HL-60/S4 treated with retinoic acid at 250 ng/mL for 4 days and 3 days (cell line): ENCODE results near the gene GALNT2.

Source experiments
- in situ Hi-C: fragments of 300-500 bp; cut with MboI; formaldehyde crosslinking; loops from 2 replicates; pipeline ENCODE4 v1.7.0; 2022; ENCODE audit warnings: low sequenced_read_pairs

Gene GALNT2

DNA sequence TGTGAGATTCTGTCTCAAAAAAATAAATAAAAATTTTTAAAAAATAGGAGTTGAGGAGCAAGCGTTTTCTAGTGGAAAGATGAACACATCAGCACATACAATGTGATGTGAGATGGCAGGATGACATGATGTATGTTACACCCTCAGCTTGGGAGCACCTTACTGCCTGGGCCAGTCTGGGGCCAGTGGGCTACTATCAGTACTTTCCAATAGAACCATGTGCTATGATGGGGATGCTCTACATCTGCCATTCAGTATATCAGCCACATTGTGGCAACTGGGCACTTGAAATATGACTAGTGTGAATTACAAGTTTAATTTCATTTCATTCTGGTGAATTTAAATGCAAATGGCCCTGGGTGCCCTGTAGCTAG is 203.1 kb downstream of the GALNT2 start:
- in situ Hi-C loops, result no loop called here

DNA sequence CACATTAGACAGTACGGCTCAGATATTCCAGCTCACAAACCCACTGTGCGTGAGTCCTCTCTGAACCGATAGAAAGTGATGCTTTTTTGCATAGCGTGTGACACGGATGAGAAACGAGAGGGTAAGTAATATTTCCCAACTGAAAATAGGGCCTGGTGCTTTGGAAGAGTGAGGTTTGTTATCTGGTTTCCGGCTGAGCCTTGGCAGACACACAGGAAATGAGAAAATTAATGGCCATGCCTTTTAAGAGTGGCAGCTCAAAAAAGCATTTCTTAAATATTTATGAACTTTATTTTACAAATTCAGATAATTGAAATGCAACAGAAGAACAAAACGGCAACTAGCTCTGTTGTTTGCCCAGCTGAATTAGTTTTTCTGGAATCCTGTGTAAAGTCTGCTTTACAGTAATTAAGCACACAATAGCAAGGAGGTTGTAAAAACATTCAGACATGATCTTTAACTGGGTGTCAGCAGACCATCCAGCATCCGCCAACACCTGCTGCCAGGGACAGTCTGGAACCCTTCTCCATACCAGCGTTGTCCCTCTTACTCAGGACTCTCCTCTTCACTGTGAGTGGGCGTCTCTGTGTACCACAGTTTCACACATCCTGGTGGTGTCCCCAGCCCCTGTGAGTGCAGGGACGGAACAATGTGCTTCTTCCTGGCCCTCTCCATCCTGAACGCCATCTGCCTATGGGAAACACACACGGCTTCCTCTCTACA is 203.7 kb downstream of the GALNT2 start:
- in situ Hi-C loops, result no loop called here

DNA sequence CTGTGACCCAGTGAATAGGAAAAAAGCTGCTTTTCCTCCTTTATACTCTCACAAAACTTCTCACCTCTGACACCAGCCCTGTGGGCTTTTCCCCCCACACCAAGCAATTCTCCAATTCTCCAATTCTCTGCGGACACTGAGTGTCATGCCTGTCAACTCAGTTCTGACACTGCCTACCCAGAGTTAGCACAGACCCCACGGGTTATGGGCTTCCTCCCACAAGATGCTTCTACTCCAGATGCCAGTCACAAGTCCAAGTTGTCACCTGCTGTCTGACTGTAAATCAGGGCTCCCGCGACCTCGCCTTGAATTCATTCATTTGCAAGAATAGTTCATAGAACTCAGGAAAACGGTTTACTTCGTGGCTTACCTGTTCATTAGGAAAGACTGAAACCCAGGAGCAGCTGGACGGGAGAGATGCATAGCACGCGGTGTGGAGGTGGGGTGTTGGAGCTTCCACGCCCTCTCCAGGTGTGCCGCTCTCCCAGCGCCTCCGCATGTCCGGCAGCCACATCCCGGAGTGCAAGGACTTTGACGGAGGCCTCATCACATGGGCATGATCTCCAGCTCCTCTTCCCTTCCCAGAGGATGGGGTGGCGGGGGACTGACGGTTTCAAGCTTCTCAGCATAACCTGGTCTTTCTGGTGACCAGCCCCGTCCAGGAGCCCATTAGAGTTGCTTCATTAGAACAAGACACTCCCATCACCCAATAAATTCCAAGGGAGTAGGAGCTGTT is 204.4 kb downstream of the GALNT2 start:
- in situ Hi-C loops, result no loop called here

DNA sequence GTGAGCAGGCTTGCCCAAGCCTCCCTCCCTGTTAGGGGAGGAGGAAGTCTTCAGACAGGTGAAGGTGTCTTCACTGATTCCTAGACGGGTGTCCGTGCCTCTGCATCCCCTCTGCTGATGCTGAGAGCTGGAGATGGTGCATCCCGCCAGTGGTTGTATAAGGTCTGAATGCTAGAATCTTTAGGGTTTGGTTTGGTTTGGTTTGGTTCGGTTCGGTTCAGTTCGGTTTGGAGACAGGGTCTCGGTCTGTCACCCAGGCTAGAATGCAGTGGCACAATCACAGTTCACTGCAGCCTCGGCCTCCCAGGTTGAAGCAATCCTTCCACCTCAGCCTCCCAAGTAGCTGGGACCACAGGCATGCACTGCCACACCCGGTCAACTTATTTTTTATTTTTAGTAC is 205.5 kb downstream of the GALNT2 start:
- in situ Hi-C loops, result no loop called here

DNA sequence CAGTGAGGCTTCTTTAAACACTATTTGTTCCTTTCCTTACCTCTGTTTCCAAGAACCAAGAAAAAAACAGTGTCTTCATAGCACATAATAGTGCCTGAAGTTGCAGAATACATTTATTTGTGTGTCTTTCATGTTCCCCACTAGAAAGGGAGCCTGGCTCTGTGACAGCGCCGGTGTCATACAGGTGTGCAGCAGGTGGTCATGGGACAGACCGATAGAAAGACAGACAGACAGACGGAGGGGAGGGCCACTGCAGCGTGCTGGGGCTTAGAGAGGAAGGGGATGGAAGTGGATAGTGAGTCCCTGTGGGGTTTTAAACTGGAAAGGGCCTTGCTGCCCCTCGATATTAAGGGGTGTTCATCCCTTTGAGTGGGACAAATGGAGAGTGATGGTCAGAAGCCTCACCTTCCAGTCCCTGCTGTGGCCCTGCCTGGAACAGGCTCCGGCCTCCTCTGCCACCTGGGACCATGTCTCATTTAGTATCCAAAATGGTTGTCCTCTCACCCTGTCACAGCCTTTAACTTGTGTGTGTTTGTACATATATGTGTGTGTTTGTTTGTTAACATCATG is 206.2 kb downstream of the GALNT2 start:
- in situ Hi-C loops, result no loop called here

DNA sequence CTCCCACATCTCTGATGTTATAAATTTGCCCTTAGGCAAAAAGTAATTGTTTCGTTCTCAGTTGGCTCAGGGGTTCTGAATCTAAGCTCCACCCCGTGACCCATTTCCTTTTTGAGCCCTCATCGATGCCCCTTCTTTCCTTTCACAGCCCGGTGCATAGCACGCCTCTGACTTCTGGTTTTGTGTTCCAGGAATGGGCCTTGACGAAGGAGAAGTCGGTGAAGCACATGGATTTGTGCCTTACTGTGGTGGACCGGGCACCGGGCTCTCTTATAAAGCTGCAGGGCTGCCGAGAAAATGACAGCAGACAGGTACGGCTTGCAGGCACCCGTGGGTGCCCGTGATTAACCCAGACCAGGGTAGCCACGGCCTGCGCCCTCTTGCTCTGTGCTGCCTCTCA is 207.2 kb downstream of the GALNT2 start:
- in situ Hi-C loops, result no loop called here

DNA sequence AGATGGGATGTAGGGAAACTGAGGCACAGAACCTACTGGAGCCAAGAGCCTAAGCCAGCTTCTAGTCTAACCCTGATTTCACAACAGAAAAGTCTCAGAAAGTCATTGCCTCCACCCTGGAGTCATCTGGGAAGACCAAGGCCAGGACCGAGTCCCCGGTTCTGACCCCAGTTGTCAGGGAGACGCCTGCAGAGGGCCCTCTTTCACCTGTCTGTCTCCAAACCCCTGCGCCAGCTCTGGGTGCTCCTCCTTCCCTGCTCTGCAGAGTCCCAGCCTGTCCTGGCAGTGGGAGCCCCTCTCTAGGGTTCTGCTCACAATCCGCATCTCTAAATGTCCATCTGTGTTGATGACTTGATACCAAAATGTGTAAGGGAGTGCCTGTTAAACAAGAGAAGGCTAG is 209.4 kb downstream of the GALNT2 start:
- in situ Hi-C loops, result no loop called here

DNA sequence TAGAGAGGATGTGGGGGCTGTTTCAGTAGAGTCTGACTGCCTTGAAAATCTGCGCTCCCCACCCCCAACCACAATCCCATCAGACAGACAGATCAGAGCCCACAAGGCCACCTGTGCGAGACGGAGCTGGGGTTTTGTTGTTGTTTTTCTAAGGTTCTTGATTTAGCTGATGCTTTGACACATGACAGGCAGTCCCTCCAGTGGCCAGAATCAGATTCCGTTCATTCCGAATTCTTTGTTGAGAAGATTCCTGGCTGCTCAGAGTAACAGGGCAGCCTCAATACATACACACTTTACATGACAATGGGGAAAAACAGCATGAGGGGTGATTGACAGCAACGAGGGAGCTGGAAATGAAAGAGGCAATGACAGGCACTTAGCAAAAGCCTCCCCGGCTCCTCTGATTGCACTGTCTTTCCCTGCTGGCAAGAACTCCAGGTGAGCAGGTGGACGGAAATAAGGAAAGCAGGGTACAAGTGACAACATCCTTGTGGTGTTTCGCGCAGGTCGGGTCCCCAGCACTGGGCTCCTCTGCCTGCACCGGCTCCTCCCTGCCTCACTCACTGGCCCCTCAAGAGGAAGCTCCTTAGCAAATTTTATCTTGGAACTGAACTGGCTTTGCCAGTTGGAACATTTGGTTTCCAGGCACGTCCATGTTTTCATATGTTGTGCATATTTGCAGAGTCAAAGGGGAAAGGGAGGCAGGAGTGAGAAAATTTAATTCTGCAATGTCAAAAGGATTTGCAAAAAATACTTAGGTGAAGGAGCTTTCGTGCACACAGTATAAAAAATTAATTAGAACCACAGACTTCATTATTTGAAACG is 210.4 kb downstream of the GALNT2 start:
- in situ Hi-C loops, result no loop called here

DNA sequence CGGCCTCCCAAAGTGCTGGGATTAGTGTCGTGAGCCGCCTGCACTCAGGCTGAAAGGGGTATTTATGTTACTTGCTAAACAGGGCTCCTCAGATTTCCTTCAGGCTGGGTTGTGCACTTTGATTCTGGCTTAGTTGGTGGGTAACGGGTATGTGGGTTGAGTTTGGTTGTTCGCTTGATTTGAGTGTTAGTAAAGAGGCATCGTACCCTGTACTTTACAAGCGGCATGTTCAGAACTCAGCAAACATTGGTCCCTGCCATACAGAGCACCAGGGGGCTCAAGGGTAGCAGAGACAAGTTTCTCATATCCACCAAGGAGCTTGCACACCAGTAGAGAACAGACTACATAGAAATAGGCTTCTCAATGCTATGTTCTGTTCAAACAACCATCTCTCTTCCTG is 211.3 kb downstream of the GALNT2 start:
- in situ Hi-C loops, result no loop called here

DNA sequence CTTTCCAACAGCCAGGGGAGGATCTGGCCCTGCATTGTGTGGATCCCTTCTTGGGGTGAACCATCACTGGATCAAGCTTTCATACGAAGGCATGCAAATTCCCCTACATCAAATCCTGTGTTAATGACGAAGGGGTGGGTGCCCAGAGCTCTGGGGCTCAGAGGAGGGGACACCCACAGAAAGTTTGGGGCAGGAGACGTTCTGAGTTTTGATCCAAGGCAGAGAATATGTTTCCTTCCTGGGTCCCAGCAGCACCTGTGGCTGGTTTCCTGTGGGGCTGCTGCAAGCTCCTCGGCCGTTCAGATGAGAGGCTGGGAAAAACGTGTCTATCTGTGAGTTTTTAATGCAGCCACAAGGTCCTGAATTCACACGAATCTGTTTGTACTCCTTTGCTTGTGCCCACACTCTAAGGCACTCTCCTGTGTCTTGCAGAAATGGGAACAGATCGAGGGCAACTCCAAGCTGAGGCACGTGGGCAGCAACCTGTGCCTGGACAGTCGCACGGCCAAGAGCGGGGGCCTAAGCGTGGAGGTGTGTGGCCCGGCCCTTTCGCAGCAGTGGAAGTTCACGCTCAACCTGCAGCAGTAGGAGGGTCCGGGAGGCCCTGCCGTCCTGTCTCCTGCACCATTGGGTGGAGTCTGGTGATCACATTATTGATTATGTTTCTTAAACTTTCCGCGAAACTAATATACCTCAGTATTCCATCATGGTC is 212.0 kb downstream of the GALNT2 start:
- in situ Hi-C loops, result no loop called here

DNA sequence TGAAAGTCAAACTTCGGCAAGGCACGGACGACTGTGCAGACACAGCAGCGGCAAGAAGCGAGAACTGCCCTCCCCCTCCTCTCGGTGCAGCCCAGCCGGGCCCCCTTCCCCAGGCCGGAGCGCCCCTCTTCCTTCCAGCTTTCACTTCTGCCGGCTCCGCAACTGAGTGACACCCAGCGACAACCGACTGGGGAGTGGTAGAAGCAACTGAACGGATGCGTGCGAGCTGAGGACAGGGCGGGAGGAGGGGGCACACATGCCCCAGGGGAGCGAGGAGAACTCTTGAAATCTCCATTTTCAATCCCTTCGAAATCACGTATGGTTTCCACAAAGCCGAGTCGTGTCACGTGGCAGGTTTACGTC is 212.5 kb downstream of the GALNT2 start:
- in situ Hi-C loops, result no loop called here

DNA sequence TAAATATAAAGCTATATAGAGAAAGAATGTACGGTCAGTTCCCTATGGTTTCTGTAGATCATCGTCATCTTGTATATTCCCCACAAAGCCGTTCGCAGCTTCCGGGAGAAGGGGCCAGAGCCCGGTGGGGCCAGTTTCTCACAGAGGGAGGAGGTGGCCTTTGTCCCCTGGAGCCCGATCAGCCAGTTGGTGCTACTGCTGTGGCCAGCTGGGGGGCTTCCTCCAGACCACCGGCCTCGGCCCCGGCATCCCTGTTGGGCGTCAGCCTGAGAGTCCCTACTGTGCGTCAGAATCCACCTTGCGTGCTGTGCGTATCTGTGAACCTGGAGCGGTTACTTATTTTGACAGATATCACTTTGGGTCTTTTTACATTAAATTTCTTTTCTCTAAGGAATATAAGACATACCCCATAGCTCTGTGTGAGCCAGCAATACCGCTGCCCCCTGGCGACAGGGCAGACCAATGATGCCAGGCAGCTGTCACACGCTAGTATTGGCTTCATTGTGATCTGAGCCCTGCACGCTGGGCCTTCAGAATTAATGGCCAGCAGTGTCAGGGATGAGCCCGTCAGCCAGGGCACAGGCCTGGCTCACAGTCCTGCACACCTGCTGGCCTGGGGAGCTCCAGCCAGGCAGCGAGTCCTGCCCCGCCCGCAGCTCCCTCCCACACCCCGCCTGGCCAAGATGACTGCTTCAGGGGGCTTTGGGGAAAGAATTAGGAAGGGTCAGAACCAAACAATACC is 213.2 kb downstream of the GALNT2 start:
- in situ Hi-C loops, result no loop called here

DNA sequence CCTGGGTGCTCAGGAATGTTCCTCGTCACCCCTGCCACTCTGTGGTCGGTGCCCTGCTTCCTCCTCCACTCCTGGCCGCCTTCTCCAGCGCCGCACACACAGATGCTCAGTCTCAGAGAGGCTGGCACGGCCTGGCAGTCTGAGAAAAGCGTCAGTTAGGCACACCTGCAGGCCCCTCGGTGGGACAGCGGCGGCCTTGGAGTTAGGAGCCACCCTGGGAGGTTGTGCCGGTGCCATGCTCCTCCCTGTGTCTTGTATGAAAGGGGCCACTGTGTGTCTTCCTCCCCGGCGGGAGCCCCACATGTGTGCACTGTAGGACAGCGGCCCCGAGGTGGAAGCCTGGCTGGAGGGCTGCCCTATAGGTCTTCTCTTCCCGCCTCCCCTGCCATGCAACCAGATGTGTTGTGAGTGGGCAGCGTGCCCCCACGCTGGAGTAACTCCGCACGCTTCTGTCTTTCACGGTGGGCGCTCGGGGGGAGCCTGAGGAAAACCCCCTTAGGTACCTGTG is 213.9 kb downstream of the GALNT2 start:
- in situ Hi-C loops, result no loop called here

DNA sequence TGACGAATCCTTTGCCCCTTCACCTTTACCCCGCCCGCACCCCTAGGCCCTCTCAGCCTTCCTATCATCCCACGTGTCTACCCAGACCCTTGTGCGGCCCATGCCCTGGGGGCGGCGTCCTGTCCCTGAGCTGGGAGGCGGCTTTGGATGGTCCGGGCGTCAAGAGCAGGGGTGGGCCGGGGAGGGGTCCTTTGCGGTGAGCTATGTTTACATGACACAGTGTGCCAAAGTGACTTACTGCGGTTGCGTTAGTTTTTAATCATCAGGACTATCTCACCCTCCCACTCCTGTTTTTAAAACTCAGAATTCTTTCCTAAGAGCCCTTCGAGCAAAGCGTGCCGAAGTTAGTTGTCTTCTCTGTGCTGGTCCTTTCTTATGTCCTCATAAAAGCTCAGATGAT is 214.5 kb downstream of the GALNT2 start:
- in situ Hi-C loops, result no loop called here

DNA sequence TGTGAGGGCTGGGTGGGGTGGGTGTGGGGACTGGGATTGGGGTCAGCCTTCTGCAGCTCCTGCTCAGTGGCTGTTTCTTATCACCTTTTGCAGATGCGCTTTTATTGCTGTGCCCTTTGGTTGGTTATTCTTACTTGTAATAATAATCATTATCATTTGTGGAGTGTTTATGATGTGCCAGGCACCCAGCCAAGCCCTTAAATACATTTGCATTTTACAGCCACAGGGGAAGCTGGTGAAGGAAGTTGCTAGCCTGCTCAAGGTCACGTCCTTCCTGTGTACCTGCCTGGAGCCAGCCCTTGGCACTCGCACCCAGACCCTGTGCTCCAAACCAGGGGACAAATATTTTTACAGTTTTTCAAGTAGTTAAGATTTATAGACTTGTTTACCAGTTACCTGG is 215.1 kb downstream of the GALNT2 start:
- in situ Hi-C loops, result no loop called here

DNA sequence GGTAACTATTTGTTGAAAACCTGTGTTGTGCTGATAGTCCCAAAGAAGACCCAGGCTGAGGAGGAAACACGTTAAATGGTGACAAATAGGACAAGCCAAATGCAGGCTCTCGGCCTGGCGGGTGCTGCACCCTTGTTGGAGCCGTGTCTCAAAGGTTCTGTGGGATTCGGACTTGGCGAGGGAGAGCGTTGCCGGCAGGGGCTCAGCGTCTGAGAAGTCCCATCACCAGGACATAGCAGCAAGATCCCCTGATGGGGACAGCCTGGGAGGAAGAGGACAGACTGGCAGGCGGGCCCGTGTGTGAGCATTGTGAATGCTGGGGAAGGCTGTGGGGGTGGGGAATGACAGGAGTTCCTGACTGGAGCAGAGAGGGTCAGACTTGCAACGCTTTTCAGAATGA is 216.6 kb downstream of the GALNT2 start:
- in situ Hi-C loops, result no loop called here

DNA sequence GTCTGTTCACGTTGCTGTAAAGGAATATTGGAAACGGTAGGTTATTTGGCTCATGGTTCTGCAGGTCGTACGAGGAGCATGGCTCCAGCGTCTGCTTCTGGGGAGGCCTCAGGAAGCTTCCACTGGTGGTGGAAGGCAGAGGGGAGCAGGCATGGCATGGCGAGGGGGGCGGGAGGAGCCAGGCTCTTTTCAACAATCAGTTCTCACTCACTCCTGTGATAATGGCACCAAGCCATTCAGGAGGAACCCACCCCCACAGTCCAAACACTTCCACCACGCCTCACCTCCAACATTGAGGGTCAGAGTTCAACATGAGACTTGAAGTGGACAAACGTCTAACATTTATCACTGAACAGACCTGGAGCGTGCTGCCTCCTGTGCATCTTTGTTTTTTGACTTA is 217.9 kb downstream of the GALNT2 start:
- in situ Hi-C loops, result no loop called here

DNA sequence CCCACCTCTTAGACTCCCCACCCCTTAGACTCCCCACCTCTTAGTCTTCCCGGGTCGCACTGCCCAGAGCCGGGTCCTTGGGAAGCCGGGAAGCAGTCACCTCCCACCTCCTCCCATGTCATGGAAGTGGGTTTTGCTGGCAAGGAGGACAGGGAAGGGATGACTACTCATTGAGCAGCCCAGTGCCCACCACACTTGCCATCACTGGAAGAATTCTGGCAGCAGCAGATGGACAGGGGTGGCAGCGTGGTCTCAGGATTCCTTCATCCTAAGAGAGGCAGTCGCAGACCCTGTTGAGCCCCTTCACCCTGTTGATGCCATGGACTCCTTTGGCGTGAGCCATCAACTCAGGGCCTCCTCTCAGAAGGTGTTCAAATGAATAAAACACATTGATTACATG is 218.3 kb downstream of the GALNT2 start:
- in situ Hi-C loops, result no loop called here

DNA sequence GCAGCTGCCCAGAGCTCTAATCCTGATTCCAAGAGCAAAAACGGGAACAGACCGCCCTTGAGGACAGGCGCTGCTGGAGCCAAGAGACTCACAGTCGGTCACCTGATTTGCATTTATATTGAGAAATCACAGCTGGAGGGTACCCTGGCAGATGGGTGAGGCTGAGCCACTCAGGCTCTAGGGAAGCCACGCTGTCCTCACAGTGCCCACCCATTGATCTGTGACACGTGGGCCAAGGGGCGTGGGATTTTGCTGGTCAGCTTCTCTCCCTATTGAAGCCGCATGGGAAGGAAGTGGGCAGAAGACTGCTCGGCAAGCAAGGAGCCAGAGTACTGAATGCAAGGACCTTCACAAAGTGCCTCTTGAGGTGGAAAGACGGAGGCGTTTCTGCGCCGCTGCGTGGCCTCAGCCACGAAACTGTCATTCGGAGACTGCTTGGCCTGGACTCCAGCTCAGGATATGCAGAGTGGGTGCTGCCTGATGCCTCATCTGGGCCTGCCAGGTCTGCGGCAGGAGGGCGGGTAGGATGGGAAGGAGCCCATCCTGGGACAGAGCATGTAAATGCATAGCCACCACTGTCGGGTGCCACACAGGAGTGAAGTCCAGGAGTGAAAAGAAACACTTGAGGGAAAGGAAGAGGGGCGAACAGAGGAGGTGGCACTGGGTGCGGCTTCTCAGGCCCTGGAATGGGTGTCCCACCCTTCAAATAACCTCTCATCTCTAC is 219.3 kb downstream of the GALNT2 start:
- in situ Hi-C loops, result no loop called here
